Heart right ventricle (tissue), 16 donors: Measurements from ENCODE around the gene ZNF280A. TPM values are rescaled to one million over a fixed set of nuclear protein-coding genes. Genes with fewer than 3 reads are reported as not detected.
"Not testable (repeated sequence)": the region's sequence is repeated elsewhere in the genome, so short reads cannot be mapped to it uniquely, and the experiment has no call there.

Experiments
- ATAC-seq, 8 donors: fragments of 200-7000 bp; cut with Tn5 transposase; one replicate each; pipeline ENCODE4 v1.9.1; 2020; ENCODE audit warnings: mild to moderate bottlenecking in 8 of 8, moderate library complexity in 8 of 8, moderate number of reproducible peaks in 1 of 8
- DNase-seq, 2 donors: peaks; one replicate each; pipeline ENCODE4 v3.0.0-alpha.2; 2020
- H3K27ac ChIP-seq, 10 donors: fragments of 200-600 bp; sonication (generic) in 2 of 10; one replicate each; pipeline versions ENCODE4 v1.5.0 to v1.8.0; 2020 to 2022; ENCODE audit warnings: mild to moderate bottlenecking in 3 of 10
- H3K27me3 ChIP-seq, 7 donors: fragments of 200-600 bp; one replicate each; pipeline ENCODE4 v1.8.0; 2021 to 2022; ENCODE audit warnings: mild to moderate bottlenecking in 2 of 7
- H3K36me3 ChIP-seq, 9 donors: fragments of 200-600 bp; sonication (generic) in 1 of 9; one replicate each; pipeline versions ENCODE4 v1.5.0 to v1.8.0; 2020 to 2022; ENCODE audit warnings: mild to moderate bottlenecking in 2 of 9
- H3K4me1 ChIP-seq, 9 donors: fragments of 200-600 bp; sonication (generic) in 1 of 9; one replicate each; pipeline versions ENCODE4 v1.5.0 to v1.8.0; 2020 to 2022; ENCODE audit warnings: mild to moderate bottlenecking in 4 of 9
- H3K4me3 ChIP-seq, 10 donors: fragments of 200-600 bp; sonication (generic) in 2 of 10; one replicate each; pipeline versions ENCODE4 v1.5.0 to v1.8.0; 2020 to 2022; ENCODE audit warnings: mild to moderate bottlenecking in 7 of 10, moderate library complexity in 2 of 10
- H3K9me3 ChIP-seq, 11 donors: fragments of 200-600 bp in 10 of 11; sonication (generic) in 2 of 11; one replicate each; pipeline versions ENCODE4 v1.5.0 to v1.8.0; 2013 to 2022; ENCODE audit warnings: mild to moderate bottlenecking in 2 of 11, control low read depth in 1 of 11, moderate library complexity in 1 of 11
- WGBS, 2 donors: extraction: QIAGEN DNeasy Blood & Tissue Kit; methylation state at CpG; one replicate each; pipeline ENCODE4 v1.1.7; 2013; ENCODE audit warnings: inconsistent platforms in 1 of 2; 5-methylcytosine and 5-hydroxymethylcytosine counted together
- intact Hi-C, 10 donors: fragments of 100-400 bp; cut with DNase I; formaldehyde crosslinking; loops; one replicate each; pipeline versions ENCODE4 v1.11.1 to v1.14.2; 2022
- polyA plus RNA-seq, 2 donors: library from polyadenylated mRNA; stranded (reverse); fragments of 200-250 nt; gene quantifications; one replicate each; pipeline ENCODE4 v1.2.3, GENCODE V29; 2013
- total RNA-seq, 10 donors: library from RNA; stranded (reverse); fragmentation: NEBNext Ultra II Directional in 3 of 10; extraction: Animal tissue kit (Norgen Biotek cat#: 25700) in 3 of 10; gene quantifications; one replicate each; pipeline versions ENCODE4 v1.2.1 to v1.2.4, GENCODE V29; 2021 to 2023
- TF ChIP-seq, protein P1 (sequence below), 9 donors: fragments of 200-600 bp; sonication (generic) in 2 of 9; IDR thresholded peaks; one replicate each; pipeline versions ENCODE4 v1.5.0 to v1.8.0; 2021 to 2022; ENCODE audit warnings: antibody characterized with exemption in 9 of 9, mild to moderate bottlenecking in 5 of 9, moderate library complexity in 1 of 9
- donor health status: Arrhythmogenic right ventricular cardiomyopathy.
- donor health status: ischemic (EF 13 %, LVEDD 7.1; RV severe dilation, severe dysfunction).
- donor health status: healthy with polysubstance abuse.
- donor health status: DM: no; HTN: yes; CAD: no.
- donor health status: DM: no; HTN: no; CAD: no.
- donor health status: ischemic (EF 25% LVEDD 6.9; RV normal size, moderate dysfunction).
- donor health status: ischemic (EF 25% LVEDD 5.7; RV mildly dilated, moderate dysfunction).
- donor health status: healthy.
- donor health status: DM: yes; HTN: yes; CAD: no.
- donor health status: Ischemic cardiomyopathy.
- donor health status: ischemic (EF 35%, LVEDD 5.7; RV mildly dilated, moderate dysfunction).
- donor health status: nonischemic (EF 11% LVEDD 7.7; RV severe dilation, severe dysfunction).
- donor health status: DM: yes; HTN: yes; CAD: no.
- donor health status: PGD.
- donor health status: ischemic (EF 29% LVEDD 5.4; RV normal size, mild dysfunction).
- donor health status: nonischemic (EF 23%, LVEDD 6.1; RV moderate dilation, normal function).

ZNF280A gene
- total and polyA plus RNA-seq, 12 donors: not detected

GRCh38 chr22:22533863-22534262 is 13.8 kb upstream of the ZNF280A start:
- Histone ChIP-seq H3K27ac (no peak overlapping the region), H3K36me3 (no peaks in the 10 kb centered on the region), H3K9me3 (no peaks in the 10 kb centered on the region), H3K27me3 (peaks cover 0 to 7% (median 0%) of the 10 kb centered on the region in 7 donors), H3K4me3 (no peak overlapping the region), H3K4me1 (no peaks in the 10 kb centered on the region)
- 63 to 72% methylated on average over 5 of the region's 5 CpGs for WGBS, 2 donors
- TF ChIP-seq, protein P1, sequence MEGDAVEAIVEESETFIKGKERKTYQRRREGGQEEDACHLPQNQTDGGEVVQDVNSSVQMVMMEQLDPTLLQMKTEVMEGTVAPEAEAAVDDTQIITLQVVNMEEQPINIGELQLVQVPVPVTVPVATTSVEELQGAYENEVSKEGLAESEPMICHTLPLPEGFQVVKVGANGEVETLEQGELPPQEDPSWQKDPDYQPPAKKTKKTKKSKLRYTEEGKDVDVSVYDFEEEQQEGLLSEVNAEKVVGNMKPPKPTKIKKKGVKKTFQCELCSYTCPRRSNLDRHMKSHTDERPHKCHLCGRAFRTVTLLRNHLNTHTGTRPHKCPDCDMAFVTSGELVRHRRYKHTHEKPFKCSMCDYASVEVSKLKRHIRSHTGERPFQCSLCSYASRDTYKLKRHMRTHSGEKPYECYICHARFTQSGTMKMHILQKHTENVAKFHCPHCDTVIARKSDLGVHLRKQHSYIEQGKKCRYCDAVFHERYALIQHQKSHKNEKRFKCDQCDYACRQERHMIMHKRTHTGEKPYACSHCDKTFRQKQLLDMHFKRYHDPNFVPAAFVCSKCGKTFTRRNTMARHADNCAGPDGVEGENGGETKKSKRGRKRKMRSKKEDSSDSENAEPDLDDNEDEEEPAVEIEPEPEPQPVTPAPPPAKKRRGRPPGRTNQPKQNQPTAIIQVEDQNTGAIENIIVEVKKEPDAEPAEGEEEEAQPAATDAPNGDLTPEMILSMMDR (IDR thresholded peaks at IDR 0.05): no peak
- ATAC-seq: no peak
- DNase-seq: no peak
- intact Hi-C loops: no loop called here

DNA sequence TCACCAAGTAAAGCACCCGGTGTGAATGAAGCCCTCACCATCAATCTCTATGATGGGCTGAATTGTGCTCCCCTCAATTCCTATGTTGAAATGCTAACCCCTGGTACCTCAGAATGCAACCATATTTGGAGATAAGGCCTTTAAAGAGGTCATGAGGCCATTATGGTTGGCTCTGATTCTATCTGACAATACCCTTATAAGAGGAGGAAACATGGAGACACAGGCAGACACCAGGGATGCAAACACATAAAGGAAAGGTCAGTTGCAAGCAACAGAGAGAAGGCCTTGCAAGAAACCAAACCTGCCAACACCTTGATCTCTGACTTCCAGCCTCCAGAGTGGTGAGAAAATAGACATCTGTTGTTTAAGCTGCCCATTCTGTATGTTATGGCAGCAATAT is 13.3 kb upstream of the ZNF280A start:
- intact Hi-C loops: no loop called here
- H3K9me3 ChIP-seq: no peaks in the 10 kb centered on the region
- WGBS, 2 donors: 88 to 92% methylated on average over 1 of the region's 1 CpG
- ATAC-seq (no peak), DNase-seq (no peak)
- TF ChIP-seq, protein P1 (IDR thresholded peaks at IDR 0.05): no peak
- H3K27ac ChIP-seq: no peak overlapping the region
- H3K4me3 ChIP-seq: no peak overlapping the region
- peaks cover 0 to 7% (median 0%) of the 10 kb centered on the region in 7 donors for H3K27me3 ChIP-seq
- H3K4me1 ChIP-seq: no peaks in the 10 kb centered on the region
- no peaks in the 10 kb centered on the region for H3K36me3 ChIP-seq

GRCh38 chr22:22532547-22533071 is 12.5 kb upstream of the ZNF280A start:
- H3K9me3 ChIP-seq, H3K27ac ChIP-seq, H3K27me3 ChIP-seq, H3K36me3 ChIP-seq, ATAC-seq, DNase-seq, H3K4me1 ChIP-seq, H3K4me3 ChIP-seq, intact Hi-C loops: not testable (repeated sequence)
- 81 to 88% methylated on average over 12 of the region's 12 CpGs for WGBS, 2 donors

DNA sequence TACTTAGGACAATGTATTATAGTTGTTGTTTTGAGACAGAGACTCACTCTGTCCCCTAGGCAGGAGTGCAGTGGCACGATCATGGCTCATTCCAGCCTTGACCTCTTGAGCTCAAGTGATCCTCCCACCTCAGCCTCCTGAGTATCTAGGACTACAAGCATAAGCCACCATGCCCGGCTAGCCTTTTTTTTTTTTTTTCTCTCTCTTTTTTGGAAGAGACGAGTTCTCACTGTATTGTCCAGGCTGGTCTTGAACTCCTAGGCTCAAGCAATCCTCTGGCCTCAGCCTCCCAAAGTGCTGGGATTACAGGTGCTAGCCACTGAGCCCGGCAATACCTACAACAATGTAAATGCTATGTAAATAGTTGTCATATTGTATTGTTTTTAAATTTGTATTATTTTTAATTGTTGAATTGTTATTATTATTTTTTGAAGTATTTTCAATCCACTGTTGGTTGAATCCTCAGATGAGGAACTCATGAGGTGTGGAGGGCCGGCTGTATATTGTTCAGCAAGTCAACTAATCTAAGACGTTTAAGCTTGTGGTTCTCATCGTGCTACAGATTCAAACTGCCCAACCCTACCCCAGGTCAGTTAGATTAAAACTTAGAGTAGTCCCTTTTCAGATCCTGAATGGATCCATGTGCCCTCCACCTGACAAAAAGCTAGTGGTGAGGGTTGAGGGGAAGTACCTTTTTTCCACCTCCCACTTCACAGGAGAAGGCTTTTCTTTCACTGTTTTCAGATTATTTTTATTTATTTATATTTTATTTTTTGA is 11.9 kb upstream of the ZNF280A start:
- no peak overlapping the region for H3K4me3 ChIP-seq
- intact Hi-C loops: no loop called here
- no peak overlapping the region for H3K27ac ChIP-seq
- no peak for DNase-seq
- no peaks in the 10 kb centered on the region for H3K4me1 ChIP-seq
- no peaks in the 10 kb centered on the region for H3K36me3 ChIP-seq
- TF ChIP-seq, protein P1 (IDR thresholded peaks at IDR 0.05): no peak
- no peaks in the 10 kb centered on the region for H3K9me3 ChIP-seq
- WGBS, 2 donors: 78 to 79% methylated on average over 7 of the region's 7 CpGs
- peaks cover 0 to 9% (median 0%) of the 10 kb centered on the region in 7 donors for H3K27me3 ChIP-seq
- no peak for ATAC-seq

DNA sequence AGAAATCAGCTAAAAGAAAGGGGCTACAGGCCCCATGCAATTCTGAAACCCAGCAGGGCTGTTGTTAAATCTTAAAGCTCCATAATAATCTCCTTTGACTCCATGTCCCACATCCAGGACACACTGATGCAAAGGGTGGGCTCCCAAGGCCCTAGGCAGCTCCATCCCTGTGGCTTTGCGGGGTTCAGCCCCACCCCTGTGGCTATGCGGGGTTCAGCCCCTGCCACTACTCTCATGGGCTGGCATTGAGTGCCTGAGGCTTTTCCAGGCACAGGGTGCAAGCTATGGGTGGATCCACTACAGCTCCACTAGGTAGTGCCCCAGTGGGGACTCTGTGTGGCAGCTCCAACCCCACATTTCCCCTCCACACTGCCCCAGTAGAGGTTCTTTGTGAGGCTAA is 8.7 kb upstream of the ZNF280A start:
- DNase-seq (no peak), ATAC-seq (no peak)
- intact Hi-C loops: no loop called here
- no peaks in the 10 kb centered on the region for H3K9me3 ChIP-seq
- H3K4me3 ChIP-seq: no peak overlapping the region
- H3K36me3 ChIP-seq: no peaks in the 10 kb centered on the region
- no peak overlapping the region for H3K27ac ChIP-seq
- WGBS, 2 donors: 89 to 90% methylated on average over 2 of the region's 2 CpGs
- TF ChIP-seq, protein P1 (IDR thresholded peaks at IDR 0.05): no peak
- no peaks in the 10 kb centered on the region for H3K4me1 ChIP-seq
- peaks cover 0 to 8% (median 0%) of the 10 kb centered on the region in 7 donors for H3K27me3 ChIP-seq
